GM23248 (cell line): ENCODE measurements around the gene AMPD3. TPM values are rescaled to one million over a fixed set of nuclear protein-coding genes. Genes with fewer than 3 reads are reported as not detected.

ENCODE experiments used
- DNase-seq: peaks from one replicate; pipeline ENCODE4 v3.0.0-alpha.2; 2015
- H2AFZ ChIP-seq: fragments of 200-600 bp; sonication (generic); 2 replicates; pipeline ENCODE4 v1.6.1; 2016; ENCODE audit warnings: antibody characterized with exemption
- H3F3A ChIP-seq: fragments of 200-600 bp; sonication (generic); 2 replicates; pipeline ENCODE4 v1.6.1; 2016; ENCODE audit warnings: mild to moderate bottlenecking, antibody characterized with exemption, mixed run types; ENCODE audit not compliant: insufficient read depth
- H3K27ac ChIP-seq: fragments of 200-600 bp; sonication (generic); 2 replicates; pipeline ENCODE4 v1.5.1; 2016; ENCODE audit warnings: mild to moderate bottlenecking
- H3K27me3 ChIP-seq: fragments of 200-600 bp; sonication (generic); replicated peaks from 2 replicates; pipeline ENCODE4 v1.6.1; 2016; ENCODE audit warnings: mild to moderate bottlenecking; ENCODE audit not compliant: insufficient read depth
- H3K36me3 ChIP-seq: fragments of 200-600 bp; sonication (generic); 2 replicates; pipeline ENCODE4 v1.6.1; 2016; ENCODE audit warnings: low read depth, mild to moderate bottlenecking
- H3K4me1 ChIP-seq: fragments of 200-600 bp; sonication (generic); 2 replicates; pipeline ENCODE4 v1.6.1; 2016; ENCODE audit warnings: mild to moderate bottlenecking; ENCODE audit not compliant: insufficient read depth
- H3K4me2 ChIP-seq: fragments of 200-600 bp; sonication (generic); one replicate; pipeline ENCODE4 v1.6.1; 2016; ENCODE audit warnings: mild to moderate bottlenecking; ENCODE audit not compliant: unreplicated experiment
- H3K4me3 ChIP-seq: fragments of 200-600 bp; sonication (generic); 2 replicates; pipeline ENCODE4 v1.5.1; 2016; ENCODE audit warnings: mild to moderate bottlenecking
- H3K79me2 ChIP-seq: fragments of 200-600 bp; sonication (generic); 2 replicates; pipeline ENCODE4 v1.6.1; 2016; ENCODE audit warnings: mild to moderate bottlenecking; ENCODE audit not compliant: insufficient read depth
- H3K9ac ChIP-seq: fragments of 200-600 bp; sonication (generic); 2 replicates; pipeline ENCODE4 v1.6.1; 2016; ENCODE audit warnings: mild to moderate bottlenecking
- H3K9me2 ChIP-seq: fragments of 200-600 bp; sonication (generic); 2 replicates; pipeline ENCODE4 v1.6.1; 2016; ENCODE audit warnings: mixed run types, mild to moderate bottlenecking, moderate library complexity; ENCODE audit not compliant: insufficient read depth
- H3K9me3 ChIP-seq: fragments of 200-600 bp; sonication (generic); one replicate; pipeline ENCODE4 v1.6.1; 2017; ENCODE audit warnings: low read depth
- H4K20me1 ChIP-seq: fragments of 200-600 bp; sonication (generic); 2 replicates; pipeline ENCODE4 v1.6.0; 2016; ENCODE audit not compliant: insufficient read depth
- EZH2 ChIP-seq: fragments of 200-600 bp; sonication (generic); IDR thresholded peaks from 2 replicates; pipeline ENCODE4 v1.6.1; 2018; ENCODE audit warnings: antibody characterized with exemption, mild to moderate bottlenecking; ENCODE audit not compliant: insufficient read depth, poor library complexity, severe bottlenecking
- EZH2phosphoT487 ChIP-seq: fragments of 200-600 bp; sonication (generic); IDR thresholded peaks from 2 replicates; pipeline ENCODE4 v1.6.1; 2018; ENCODE audit warnings: antibody characterized with exemption, moderate library complexity, mild to moderate bottlenecking, low read depth; ENCODE audit not compliant: insufficient read depth
- WGBS, 2 experiments: methylation state at CpG; one replicate each; pipeline ENCODE4 v1.1.6; 2015 to 2017; ENCODE audit warnings: low lambda C conversion rate in 2 of 2, low coverage in 1 of 2; ENCODE audit errors: missing lambda C conversion rate in 2 of 2; 5-methylcytosine and 5-hydroxymethylcytosine counted together
- in situ Hi-C: fragments of 300-500 bp; cut with MboI; formaldehyde crosslinking; loops from 2 replicates; pipeline ENCODE4 v1.15.0; 2020
- polyA plus RNA-seq: library from polyadenylated mRNA; unstranded; fragments of >200 nt; fragmentation: Nextera tagmentation; extraction: Ambion mirVana; gene quantifications from 2 replicates; pipeline ENCODE4 v1.2.1, GENCODE V29; 2016
- total RNA-seq: library from RNA; depleted of rRNA; stranded (reverse); fragments of >200 nt; shearing (Covaris generic); gene quantifications from 2 replicates; pipeline ENCODE4 v1.2.3, GENCODE V29; 2014

AMPD3 gene
- total and polyA plus RNA-seq, 2 experiments from 2014 or later = 3.3 to 4.9 TPM

DNA sequence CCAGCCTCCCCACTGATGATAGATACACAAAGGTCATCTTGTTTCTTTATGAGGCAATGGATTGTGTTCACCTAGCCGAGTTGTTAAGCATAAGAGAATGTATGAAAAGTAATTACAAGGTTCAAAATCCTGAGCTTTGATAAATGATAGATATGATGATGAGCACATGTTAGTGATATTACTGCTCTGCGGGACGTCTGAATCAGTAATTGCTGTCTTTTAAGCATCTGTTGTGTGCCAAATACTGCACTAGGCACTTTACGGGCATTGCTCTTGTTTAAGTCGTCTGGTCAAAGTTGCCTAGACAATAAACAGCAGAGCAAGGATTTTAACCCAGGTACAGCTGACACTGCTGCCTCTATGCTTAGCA lies 86.5 kb downstream of the AMPD3 start:
- Histone ChIP-seq H4K20me1 (no peaks in the 10 kb centered on the region; the same call in 1 of the 2 replicates), H3K79me2 (peaks cover 40% of the 10 kb centered on the region), H3K27ac (peak overlapping the region; percentile 72), H3K36me3 (no peaks in the 10 kb centered on the region), H3K27me3 (no peaks in the 10 kb centered on the region), H3K4me2 (peak overlapping the region; percentile 72), H3K9me2 (no peaks in the 10 kb centered on the region), H3K4me3 (peak overlapping the region; percentile 92), H3F3A (0 out of 2 replicates have a peak, but pooled peaks cover 5% of the 10 kb centered on the region), H3K9me3 (no peaks in the 10 kb centered on the region), H3K9ac (peak overlapping the region; percentile 88), H3K4me1 (peaks cover 21% of the 10 kb centered on the region), H2AFZ (peak overlapping the region; percentile 90)
- WGBS, 2 experiments = 14 to 16% methylated on average over 5 of the region's 5 CpGs
- DNase-seq = peak; percentile 17
- TF ChIP-seq EZH2 (no peak), EZH2phosphoT487 (no peak)
- in situ Hi-C loops = no loop called here

DNA sequence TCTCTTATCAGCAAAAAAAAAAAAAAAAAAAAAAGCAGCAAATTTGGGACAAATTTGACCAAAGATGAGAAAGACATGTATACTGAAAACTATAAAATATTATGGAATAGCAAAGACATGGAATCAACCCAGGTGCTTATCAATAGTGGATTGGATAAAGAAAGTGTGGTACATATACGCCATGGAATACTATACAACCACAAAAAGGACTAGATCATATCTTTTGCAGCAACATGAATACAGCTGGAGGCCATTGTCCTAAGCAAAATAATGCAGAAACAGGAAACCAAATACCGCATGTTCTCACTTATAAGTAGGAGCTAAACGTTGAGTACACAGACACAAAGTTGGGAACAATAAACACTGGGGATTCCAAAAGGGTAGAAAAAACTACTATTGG lies 87.7 kb downstream of the AMPD3 start:
- Histone ChIP-seq H3K9ac (no peak overlapping the region), H3K4me2 (no peak overlapping the region), H3K79me2 (peaks cover 28% of the 10 kb centered on the region), H3K9me3 (no peaks in the 10 kb centered on the region), H3K27me3 (no peaks in the 10 kb centered on the region), H4K20me1 (no peaks in the 10 kb centered on the region; the same call in 1 of the 2 replicates), H3K9me2 (no peaks in the 10 kb centered on the region), H3K36me3 (no peaks in the 10 kb centered on the region), H3K27ac (no peak overlapping the region), H2AFZ (no peak overlapping the region), H3K4me3 (no peak overlapping the region), H3K4me1 (peaks cover 21% of the 10 kb centered on the region), H3F3A (0 out of 2 replicates have a peak, but pooled peaks cover 5% of the 10 kb centered on the region)
- in situ Hi-C loops = no loop called here
- WGBS, 2 experiments = 94 to 96% methylated on average over 3 of the region's 3 CpGs
- no peak for TF ChIP-seq EZH2phosphoT487
- no peak for TF ChIP-seq EZH2
- no peak for DNase-seq

DNA sequence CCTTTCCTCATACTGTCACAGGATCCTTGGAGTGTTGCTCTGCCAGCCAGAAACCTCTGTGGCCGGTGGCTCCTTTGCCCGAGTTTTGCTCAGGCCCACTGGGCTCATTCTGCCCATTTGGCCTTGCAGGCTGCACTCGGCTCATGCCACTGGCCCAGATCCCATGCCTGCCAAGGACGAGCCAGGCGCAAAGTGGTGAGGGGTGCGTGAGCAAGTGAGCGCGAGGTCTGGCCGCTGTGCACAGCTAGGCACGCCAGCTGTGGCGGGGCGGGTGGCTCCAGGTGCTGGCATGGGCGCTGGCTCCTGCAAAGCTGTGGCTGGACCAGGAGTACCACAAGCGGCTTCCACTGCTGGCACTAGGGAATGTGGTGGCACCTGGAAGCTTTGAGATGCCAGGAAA lies 88.7 kb downstream of the AMPD3 start:
- H3F3A ChIP-seq = 0 out of 2 replicates have a peak, but pooled peaks cover 5% of the 10 kb centered on the region
- 86 to 89% methylated on average over 14 of the region's 14 CpGs for WGBS, 2 experiments
- H3K27ac ChIP-seq = no peak overlapping the region
- DNase-seq = no peak
- no peak overlapping the region for H2AFZ ChIP-seq
- H3K9me2 ChIP-seq = no peaks in the 10 kb centered on the region
- no peak overlapping the region for H3K4me2 ChIP-seq
- H3K9ac ChIP-seq = no peak overlapping the region
- peaks cover 16% of the 10 kb centered on the region for H3K4me1 ChIP-seq
- in situ Hi-C loops = no loop called here
- no peak for TF ChIP-seq EZH2phosphoT487
- TF ChIP-seq EZH2 = no peak
- H3K36me3 ChIP-seq = no peaks in the 10 kb centered on the region
- peaks cover 18% of the 10 kb centered on the region for H3K79me2 ChIP-seq
- no peaks in the 10 kb centered on the region for H3K27me3 ChIP-seq
- H4K20me1 ChIP-seq = no peaks in the 10 kb centered on the region
- no peaks in the 10 kb centered on the region for H3K9me3 ChIP-seq
- no peak overlapping the region for H3K4me3 ChIP-seq

DNA sequence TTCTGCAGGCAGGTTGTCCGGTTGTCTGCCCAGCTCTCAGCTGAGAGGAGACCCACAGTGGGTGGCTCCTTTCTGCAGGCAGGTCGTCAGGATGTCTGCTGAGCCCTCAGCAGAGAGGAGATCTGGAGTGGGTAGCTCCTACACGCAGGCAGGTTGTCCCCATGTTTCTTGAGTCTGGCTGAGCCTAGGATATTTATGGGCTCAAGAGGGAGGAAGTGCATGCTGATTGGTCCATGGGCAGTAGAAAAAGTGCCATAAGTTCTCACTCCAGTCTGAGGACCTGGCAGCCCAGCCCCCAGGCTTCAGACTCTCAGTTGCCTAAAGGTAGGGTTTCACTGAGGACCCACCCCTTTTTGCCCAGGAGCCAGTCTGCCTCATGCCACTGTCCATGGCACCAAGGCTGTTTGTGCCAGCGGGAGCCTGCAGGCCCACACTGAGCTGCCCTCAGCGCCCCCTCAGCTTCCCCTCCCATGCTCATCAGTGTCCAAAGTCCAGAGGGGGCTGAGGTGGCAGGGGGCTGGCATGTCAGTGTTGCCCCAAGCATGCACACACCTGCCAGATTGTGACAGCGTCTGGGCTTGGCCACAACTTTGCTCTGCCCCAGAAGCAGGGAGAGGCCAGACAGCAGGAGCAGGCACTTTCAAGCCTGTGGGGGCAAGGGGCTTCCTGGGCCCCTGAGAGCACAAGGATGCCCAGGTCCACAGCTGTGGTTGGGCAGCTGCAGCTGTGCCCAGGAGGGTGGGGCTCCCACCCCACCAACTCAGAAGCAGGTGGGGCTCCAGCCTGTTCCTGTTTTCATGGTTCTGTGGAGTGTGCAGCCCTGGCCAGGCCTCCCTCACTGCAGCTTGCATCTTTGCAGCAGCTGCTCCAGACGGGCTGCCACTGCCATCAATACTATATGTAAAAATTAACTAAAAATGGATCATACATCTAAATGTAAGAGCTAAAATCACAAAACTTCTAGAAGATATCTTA lies 89.7 kb downstream of the AMPD3 start:
- Histone ChIP-seq H3F3A (0 out of 2 replicates have a peak, but pooled peaks cover 5% of the 10 kb centered on the region), H3K36me3 (no peaks in the 10 kb centered on the region), H3K9me2 (no peaks in the 10 kb centered on the region), H3K27me3 (no peaks in the 10 kb centered on the region), H3K9ac (no peak overlapping the region), H3K27ac (no peak overlapping the region), H2AFZ (no peak overlapping the region), H3K79me2 (peaks cover 8% of the 10 kb centered on the region), H3K4me3 (no peak overlapping the region), H3K4me2 (no peak overlapping the region), H4K20me1 (no peaks in the 10 kb centered on the region), H3K4me1 (peaks cover 8% of the 10 kb centered on the region), H3K9me3 (no peaks in the 10 kb centered on the region)
- TF ChIP-seq EZH2phosphoT487 (no peak), EZH2 (no peak)
- DNase-seq = no peak
- 63 to 71% methylated on average over 7 of the region's 7 CpGs for WGBS, 2 experiments
- in situ Hi-C loops = no loop called here
